Measurements from ENCODE around the gene PYY.
A peak's percentile ranks its signal among the peaks of the same experiment; 100 is the strongest.

PYY gene

GRCh38 chr17:43912635-43913304, 41.0 kb downstream of the PYY start:
- DNase-seq: no peak

- no peak for DNase-seq
These were observed 41.8 kb downstream of the PYY start for GRCh38 chr17:43911904-43912303.

- no peak for DNase-seq
These were observed 44.1 kb downstream of the PYY start for GRCh38 chr17:43909537-43910231.

GRCh38 chr17:43907998-43908721, 45.6 kb downstream of the PYY start:
- DNase-seq: peak; percentile 54

DNA sequence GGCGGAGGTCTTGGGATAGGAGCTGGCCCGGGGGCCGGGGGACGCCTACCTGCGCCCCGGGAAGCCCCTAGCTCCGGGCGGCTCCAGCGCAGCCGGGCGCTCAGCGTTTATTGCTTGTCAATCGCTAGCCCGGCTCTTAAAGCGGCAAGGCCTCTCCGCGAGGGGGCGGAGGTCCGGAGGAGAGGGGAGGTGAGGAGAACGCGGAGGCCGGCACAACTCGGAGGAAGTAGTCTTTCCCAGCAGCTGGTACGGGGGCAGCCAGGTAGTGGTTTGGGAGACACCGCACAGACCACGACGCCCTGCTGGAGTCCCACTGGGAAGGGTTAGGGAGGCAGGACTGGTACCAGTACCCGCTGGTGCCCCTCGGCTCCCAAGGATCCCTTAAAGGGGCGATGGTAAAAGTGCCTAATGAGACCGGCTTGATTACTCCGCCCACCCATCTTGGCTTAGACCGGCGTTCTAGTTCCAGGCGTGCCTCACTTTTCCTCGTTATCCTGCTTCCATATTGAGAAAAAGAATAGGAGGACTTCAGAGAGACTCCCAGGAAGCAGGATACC, 46.2 kb downstream of the PYY start, which contains the start of gene MPP2:
TSS of gene MPP2 (minus strand) at position 112 of the 557 bp plus-strand sequence. CDS start 3,076 bp downstream, outside the sequence.
- peak; percentile 61 for DNase-seq

- no peak for DNase-seq
These were observed 46.8 kb downstream of the PYY start for GRCh38 chr17:43906951-43907424.

DNA sequence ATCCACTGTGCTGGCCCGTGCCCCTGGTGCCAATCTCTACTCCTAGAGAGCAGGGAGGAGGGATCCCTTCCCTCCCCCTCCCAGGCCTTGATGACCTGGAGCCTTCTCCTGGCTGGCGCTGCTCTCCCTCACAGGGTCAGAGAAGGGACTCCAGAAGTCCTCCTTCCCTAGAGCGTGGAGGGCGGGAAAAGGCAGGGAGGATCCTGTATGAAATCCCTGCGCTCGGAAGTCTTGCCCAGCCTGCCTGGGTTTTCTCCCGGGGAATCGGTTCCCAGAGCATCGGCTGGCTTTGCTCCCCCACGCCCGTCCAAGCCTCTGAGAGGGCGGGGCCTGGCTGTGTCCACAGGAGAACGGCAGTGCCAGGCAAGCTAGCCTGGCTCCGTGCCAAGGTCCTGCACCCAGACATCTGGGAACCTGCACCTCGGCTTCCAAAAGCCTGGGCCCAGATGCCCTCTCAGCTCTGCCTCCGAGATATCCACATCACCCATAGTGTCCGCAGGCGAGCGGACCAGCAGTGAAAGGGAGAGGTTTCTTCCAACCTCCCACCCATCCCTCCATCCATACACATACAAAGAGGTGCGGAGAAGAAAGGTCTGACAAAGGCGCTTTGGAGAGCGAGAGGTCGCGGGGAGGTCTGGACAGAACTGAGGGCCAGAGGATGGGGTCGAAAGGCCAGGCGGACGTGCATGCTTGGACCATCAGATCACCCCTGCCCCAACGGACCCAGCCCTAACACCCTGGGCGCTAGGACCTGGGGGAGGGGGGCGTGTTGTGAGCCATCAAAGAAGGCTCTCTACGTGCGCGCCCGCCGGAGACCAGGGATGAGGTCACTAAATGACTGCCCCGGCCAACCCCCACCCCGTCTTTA, 47.5 kb downstream of the PYY start:
- DNase-seq: peak; percentile 33

GRCh38 chr17:43905400-43905984, 48.2 kb downstream of the PYY start:
- DNase-seq: no peak
